NCI-H1694 treated with DMSO at 0.1 percent for 48 hours (cell line): Measurements from ENCODE around the gene SERINC4.

Experiments used
- DNase-seq: peaks from one replicate; lab custom pipeline; 2025; lab: John Stamatoyannopoulos, UW

Gene SERINC4

DNA sequence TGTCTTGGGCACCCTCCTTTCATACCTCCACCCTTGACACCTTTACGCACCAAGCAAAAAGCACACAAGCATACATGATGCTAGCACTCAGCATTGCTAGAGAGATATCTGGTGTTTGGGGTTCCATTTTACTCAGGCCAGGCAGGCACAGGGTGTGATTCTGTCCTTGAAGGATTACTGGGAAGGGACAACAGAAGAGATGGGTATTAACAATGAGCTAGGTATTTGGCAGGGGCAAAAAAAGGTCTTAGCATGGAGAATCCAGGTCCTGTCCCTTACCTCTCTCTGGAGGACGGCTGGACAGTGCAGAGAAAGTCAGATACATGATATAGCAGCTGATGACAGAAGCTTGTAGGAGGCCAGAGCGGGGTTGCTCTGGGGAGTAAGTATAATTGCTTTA lies 3.5 kb downstream of the SERINC4 start:
- no peak for DNase-seq

DNA sequence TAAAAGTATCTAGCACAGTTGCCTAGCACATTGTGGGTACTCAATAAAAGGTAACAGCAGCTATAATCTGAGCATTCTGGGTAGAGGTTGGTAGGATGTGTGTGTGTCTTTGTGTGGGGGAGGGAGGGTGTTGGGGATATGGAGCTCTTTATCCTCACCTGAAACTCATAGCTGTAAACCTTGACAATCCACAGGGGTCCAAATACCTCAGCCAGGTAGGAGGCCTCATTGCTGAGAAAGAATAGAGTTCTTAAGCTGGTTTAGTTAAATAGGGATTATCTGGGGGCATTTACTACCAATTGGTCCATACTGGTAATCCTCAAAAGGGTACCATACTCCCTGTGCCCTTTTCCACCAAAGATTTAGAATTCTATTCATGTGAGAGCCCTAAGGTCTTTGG lies 4.0 kb downstream of the SERINC4 start:
- DNase-seq = no peak

DNA sequence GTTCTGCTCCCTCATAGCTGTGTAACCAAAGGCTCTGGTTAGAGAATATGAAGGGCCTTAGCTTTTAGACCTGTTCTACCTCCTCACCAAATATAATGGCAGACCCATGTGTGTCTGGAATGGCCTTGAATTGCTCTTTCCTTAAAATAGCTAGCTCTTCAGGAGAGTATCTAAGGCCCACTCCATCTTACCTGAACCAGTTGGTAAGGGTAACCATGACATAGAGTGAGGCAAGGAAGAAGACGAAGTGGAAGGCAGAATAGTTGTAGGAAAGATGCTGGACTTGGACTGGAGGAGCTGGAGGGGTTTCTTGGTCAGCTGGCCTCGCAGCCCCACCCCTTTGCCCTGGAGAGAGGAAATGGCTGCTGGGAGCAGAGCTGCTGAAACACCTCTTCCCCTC lies 4.8 kb downstream of the SERINC4 start:
- DNase-seq = no peak

DNA sequence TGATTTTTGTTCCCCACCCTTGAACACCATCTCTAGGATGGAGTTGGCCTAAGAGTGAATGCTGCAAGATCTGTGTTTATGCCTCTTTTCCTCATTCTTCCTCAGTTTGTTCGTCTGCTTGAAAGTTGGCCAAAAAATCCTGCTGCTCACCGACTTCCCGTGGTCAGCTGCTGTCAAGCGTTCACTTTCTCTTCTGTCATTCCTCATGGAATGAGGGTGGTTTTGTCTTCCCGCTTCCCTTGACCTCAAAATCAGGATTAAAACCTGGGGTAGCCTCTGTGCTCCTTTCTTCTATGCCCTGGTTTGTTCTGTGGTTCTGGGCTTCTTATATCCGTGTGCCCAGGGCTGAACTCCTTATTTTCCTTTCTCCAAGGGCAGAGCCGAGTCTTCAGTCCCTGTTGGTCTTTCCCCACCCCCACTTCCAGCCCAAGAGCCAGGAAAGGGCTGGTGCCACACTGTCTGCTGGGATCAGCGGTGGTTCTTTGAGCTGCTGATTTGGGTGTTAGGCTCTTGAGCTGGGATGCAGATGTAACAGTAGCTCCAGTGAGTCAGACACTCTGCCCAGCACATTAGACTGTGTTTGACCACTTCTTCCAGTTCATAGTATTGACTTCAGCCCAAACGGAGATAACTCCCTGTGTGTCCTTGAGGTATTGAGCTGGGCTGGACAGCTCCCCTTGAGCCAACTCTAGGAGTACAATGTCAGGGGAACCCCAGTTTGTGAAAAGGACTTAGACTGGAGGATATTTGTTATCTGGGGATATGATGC lies 5.6 kb downstream of the SERINC4 start:
- no peak for DNase-seq

DNA sequence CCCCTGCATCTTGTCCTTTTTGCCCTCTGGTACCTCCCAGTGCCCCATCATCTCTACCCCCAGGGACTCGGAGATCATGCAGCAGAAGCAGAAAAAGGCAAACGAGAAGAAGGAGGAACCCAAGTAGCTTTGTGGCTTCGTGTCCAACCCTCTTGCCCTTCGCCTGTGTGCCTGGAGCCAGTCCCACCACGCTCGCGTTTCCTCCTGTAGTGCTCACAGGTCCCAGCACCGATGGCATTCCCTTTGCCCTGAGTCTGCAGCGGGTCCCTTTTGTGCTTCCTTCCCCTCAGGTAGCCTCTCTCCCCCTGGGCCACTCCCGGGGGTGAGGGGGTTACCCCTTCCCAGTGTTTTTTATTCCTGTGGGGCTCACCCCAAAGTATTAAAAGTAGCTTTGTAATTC lies 6.4 kb downstream of the SERINC4 start:
- no peak for DNase-seq

DNA sequence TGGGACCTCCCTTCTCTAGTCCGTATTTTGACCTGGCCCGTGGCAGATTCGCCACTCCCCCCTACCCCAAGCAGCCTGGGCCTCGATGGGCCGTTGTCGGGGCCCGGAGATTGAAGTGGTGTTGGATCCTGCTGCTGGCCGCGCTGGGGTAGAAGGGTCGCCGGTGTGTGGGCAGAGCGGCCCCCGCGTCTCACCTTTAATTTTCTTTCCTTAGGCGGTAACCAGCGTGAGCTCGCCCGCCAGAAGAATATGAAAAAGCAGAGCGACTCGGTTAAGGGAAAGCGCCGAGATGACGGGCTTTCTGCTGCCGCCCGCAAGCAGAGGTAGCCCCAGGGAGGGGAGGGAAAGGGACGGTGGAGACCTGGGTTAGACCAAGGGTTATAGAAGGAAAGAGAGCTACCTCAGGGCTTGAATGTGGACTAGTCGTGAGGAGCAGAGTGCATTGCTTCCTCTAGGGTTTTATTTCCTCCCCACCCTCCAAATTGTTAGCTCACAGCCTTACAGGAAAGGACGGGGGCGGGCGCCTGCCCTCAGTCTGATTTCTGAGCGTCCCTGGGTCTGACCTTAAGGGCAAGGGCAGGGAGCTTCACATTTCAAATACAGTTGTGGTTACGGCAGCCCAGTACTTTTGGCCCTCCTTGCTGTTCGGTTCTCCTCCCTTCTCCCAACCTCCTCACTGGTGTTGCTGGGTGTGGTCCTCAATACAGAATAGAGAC lies 7.1 kb downstream of the SERINC4 start:
- no peak for DNase-seq

DNA sequence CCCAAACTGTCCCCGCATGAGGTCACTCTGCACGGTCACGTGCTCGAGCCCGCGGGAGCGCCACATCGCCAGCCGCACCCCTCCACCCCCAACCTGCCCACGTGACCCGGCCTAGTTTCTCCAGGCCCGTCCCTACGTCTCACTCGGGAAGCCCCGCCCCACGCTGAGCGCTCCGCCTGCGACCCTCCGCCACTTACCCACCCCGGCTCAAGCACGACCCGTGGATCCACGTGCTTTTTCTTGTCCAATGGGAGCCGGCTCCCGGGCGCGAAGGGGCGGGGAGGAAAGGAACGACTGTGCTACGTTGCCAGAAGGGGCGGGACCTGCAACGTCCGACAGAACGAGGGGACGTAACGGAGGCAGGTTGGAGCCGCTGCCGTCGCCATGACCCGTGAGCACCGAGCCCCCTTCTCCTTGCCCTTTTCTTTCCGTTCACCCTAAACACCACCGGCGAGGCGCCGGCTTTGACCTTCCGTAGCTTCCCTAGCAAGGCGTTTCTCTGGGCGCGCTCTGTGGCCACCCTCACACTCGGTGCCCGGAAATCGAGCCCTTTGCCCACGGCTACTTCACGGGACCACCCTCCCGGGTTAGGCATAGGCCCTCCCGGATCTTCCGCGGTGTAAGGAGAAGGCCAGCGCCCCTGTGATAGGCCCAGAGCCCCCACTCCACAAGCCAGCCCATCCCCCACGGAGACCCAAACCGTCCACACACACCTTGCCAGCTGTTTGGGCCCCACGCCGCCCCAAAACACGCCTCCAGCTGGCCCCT lies 7.8 kb downstream of the SERINC4 start, which contains the start of gene SERF2:
TSS of gene SERF2 (plus strand) at position 328 of the 768 bp plus-strand sequence. CDS start at position 385, 57 bp downstream.
- DNase-seq = peak; percentile 94

DNA sequence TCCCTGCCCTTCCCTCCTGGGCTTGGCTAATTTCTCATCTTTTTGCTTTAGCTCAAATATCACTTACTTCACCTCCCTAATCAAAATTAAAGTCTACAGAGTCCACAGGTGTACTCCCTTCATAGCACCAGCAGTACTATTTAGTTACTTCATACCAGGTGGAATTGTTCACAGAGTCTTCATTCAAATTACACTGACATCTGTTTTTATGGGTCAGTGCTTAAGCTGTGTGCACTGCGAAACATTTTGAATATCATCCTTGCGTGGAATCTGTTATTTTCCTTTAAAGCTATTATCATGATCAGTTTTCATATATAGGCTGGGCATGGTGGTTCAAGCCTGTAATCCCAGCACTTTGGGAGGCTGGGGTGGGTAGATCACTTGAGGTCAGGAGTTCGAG lies 10.6 kb downstream of the SERINC4 start:
- no peak for DNase-seq

DNA sequence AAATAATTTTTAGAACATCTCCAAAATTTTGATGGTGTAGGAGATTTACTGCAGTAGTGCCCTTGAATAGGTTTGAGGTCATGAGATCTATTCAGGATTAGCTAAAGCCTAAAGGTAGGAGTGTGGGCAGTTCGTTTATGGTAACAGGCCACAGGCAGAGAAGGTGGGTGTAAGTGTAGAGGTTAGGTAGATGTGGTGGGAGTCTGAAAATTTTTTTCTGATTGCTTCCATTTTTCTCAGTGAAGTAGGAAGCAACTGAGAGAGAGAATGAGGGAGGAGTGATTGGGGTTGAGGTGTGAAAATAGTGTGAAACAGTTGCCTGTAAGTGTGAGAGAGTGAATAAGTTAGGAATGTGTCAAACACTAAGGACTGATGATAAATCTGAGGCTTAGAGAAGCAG lies 21.0 kb downstream of the SERINC4 start:
- no peak for DNase-seq

DNA sequence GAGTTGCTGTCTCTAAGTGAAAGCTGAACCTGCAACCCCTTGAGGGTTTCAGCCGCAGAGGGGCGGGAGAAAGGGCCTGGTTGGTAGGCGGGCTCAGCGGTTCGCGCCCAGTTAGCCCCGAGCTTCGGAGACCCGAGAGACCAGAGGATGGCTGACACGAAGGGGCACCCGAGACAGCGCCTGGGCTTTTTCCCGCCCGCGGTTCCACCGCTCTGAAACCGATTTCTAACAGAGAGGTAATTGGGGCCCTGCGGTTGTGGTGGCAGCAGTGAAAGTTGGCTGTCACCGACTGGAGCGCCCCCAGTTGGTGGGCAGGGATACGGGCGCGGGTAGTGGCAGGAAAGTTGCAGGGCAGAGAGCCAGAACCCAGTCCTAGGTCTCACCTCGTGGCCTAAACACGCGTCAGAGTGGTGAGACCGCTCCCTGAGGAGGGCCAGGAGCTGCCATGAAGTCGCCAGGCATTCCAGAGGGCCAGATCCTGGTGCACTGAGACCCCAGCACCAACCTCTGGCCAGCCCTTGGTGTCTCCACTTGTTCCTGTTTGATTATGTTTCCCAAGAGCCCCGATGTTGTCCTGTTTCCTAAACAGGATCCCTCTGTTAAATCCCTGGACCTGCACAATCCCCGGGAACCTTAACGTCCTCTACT lies 22.6 kb downstream of the SERINC4 start:
- DNase-seq = peak; percentile 87

DNA sequence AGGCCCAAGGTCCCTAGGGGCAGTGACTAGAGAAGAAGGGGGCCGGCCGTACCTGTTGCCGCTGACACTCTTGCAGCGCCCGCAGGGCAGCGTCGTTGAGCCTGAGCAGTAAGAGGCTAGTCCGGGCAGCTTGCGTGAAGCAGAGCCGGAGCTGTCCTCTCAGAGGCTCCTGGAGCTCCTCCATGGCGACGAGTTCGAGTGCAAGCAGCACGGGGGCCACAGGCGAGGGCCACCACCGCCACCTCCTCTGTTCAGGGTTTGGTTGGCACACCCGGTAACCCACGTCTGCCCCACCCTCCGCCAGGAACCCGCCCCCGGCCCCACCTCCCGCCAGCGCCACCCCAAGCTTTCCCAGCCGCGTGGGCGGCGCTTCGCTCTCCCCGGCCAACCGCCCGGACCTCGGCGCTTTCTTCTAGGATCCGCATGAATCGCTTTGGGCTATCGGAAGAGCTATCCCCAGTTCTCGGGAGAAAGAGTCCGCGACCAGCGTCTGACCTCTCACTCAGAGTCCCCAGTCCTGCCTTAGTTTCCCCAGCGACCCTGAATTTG lies 23.2 kb downstream of the SERINC4 start, which contains the start of gene ELL3:
TSS of gene ELL3 (minus strand) at position 249 of the 549 bp plus-strand sequence. CDS start at position 184, 65 bp downstream.
- DNase-seq = peak; percentile 69

DNA sequence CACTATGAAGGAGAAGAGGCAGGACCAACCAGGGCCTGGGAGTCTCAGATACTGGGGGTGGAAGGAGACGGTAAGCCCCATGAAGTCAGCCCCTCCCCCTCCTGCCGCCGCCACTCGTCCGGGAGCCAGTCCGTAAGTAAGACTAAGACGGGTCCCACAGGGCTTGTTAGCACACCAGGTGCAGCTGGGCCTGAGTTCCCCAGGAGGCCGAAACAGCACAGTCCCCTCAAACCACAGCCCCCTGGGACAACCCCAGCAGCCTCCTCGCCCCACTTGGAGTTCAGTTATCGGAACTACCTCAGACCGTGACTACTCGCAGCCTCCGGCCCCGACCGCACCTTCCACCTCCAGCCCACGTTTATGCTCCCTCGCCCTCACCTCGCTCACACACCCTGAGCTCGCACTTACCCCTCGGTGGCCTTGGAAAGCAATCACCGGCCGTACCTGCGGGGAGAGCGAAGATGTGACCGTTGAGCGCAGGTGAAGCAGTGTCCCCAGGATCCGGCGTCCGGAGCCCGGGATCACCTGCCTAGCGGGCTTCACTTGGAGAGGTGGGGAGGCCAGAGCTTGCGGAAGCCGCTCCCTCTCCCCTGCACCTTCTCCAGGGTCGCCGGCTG lies 23.8 kb downstream of the SERINC4 start:
- DNase-seq = no peak

DNA sequence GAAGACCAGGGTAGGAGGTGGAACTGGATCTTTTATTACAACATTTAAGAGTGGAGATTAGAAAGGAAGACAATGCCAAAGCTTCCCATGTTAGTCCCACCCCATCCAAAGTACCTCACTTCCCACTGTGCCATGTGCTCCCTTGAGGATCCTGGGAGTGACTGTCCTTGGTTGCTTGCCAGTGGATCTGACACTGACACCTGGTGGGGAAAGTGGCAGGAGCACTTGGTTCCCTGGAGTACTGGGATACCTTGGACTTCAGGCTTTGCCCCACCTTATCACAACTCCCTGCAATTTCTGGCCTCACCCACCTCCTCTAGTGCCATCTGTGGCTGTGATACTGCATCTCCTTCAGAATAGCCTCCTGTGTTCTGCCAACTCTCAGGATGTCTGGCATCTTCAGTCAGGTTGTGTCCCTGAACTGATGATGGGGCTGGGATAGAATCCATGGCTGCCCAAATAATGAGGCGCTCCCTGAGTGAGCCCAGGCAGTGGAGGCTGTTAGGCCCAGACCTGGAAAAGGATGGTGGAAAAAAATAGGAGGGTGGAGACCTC lies 24.5 kb downstream of the SERINC4 start:
- DNase-seq = peak; percentile 43

DNA sequence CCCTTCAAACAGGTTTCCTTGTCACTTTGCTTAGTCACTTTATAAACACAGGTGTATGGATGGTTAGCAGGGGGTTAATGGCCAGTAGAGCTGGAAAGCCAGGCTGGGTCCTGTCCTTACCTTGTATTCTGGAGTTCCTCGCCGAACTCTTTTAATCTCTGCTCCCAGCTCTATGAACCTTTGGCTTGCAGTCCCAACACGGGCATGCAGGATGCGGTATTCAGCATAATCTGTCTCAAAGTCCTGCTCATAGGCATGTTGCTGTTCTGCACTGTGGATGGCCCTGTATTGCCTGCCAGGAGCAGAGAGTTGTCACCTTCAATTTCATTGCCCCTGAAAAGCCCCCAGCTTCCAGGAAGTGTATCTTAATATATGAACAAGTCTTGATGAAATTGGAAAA lies 26.0 kb downstream of the SERINC4 start:
- no peak for DNase-seq

DNA sequence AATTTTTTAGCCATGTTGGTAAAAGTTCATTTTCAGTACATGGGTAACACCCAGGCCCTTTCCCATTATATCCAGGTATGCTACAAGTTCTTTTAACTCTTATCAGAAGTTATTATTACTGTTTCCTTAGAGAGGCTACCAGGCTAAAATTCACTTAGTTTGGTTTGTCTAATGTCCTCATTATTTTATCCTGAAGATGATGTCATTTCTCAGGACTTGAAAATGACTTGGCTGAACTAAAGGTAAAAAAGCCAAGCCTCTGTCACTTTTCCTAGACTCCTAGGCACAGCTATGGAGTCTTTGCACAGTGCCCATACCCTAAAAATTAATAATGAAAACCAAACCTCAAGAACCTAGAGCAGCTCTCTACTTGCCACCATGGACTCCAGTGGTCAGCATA lies 27.4 kb downstream of the SERINC4 start:
- no peak for DNase-seq

DNA sequence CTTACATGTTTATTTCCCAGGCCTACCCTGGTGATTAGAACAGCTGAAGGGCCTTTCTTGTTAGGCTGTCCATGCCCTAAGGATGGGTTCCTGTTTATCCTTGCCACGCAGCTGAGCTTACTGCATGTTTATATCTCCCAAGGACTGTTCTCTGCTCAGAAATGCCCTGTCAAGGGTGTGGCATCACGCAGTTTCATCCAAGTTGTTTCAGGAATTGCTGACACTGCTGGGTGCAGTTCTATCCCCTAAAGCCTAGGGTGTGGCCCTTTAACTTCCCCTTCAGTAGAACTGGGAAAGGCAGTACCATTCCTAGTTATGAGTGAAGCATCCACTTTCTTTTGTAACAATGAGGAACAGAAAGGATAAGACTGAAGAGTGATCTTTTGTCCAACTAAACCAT lies 28.2 kb downstream of the SERINC4 start:
- DNase-seq = no peak

DNA sequence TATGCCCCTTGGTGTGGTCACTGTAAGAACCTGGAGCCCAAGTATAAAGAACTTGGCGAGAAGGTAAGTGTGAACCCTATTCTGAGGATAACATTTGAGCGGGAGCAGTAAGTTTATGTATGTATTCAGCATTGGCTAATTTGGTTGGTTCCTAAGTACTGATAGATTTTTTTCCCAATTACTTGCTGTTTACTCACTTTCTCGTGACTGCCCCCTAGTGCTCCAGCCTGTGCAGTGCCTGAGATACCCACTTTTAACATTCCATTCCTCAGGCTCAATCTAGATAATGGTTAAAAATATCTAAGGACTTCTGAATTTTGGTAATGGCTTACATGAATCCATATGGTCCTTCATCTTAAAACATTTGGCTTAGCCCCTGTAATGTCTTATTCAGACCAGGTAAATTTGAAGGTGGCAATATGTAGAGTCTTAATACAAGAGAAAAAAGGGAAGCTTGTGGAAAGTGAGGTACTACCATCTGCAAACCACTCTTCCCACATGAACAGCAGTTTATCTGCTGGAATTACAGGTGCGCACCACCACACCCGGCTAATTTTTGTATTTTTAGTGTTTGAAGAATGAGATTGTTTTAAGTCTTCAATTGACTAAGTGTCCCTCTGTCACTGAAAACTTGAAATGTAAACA lies 30.3 kb downstream of the SERINC4 start:
- peak; percentile 41 for DNase-seq

DNA sequence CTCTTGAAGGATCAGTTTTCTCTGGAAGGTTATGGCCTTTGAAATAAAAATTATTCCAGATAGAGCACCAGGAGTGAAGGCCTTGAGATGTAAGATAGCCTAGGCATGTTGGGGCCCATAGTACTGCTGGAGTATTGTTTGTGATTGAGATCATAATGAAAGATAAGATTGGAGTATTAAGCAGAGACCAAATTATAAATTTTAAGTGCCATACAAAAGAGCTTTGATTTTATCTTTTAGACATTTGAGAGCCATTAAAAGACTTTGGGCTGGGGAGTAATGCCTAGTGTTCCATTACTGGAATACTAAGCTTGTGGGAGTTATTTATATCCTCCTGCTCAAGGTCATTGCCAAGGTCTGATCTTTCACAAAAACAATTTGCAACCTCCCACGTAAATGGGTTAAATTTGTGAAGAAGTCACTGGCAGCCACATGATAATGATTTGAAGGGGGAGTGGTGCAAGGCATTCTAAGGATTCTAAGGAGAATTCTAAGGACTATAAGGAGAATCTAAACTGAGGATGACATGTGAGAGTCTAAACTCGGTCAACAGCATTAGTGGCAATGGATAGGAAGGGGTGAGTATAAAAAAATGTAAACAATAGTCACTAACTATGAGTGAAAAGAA lies 36.1 kb downstream of the SERINC4 start:
- no peak for DNase-seq

DNA sequence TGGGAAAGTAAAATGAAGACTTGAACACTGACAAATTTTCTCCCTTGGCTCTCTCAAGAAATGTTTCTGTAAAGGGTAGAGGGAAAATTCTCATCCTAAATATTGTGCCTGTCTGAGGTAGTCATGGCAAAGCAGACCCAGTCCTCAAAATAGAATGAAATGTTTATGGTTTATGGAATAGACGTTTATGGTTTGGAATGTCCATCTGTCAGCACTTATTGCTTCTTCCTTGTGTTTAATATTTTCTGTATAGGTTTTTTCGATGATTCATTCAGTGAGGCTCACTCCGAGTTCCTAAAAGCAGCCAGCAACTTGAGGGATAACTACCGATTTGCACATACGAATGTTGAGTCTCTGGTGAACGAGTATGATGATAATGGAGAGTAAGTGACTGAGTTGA lies 37.2 kb downstream of the SERINC4 start:
- no peak for DNase-seq

DNA sequence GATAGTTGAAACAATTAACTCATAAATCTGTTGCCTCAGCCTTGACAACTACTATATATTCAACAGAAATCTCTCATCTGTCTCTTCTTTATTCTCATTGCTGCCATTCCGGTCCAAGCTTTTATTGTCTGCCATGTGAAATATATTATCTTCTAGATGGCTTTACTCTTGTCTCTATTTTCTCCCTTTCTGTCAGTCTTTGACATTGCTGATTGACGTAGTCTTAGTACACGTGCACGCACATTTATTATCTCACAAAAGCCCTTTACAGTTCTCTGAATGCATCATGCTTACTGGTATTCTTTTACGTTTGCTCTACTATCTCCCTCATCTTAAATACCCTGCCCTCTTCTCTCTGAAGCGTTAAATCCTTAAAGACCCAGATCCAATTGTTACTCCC lies 48.1 kb downstream of the SERINC4 start:
- no peak for DNase-seq
